Measurements from ENCODE around the gene SAE1.

SAE1 gene

DNA sequence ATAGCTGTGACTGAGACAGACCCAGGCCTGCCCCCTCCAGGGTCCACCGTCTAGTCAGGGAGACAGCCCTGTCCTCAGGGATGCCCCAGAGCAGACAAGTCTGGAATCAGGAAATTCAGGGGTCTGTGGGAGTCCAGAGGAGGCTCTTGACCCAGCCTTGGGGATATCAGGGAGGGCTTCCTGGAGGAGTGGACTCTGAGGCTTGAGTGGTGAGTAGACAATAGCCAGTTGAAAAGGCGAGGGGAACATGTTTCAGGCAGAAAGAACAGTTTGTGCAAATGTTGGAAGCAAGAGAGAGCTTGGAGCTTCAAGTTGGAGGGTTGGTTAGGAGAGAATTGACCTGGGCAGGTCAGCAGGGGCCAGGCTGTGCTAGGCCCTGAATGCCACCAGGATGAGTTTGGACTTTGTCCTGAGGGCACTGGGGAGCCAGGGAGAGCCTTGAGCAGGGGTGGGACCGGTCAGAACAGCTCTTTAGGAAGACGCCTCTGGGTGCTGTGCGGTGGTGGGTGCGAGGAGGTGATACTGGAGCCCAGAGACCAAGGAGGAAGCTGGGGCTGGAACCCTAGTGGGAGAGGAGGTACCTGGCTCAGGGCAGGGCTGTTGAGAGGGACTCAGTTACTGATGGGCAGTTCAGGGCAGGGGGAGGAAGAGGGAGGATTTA is 128.4 kb downstream of the SAE1 start:
- no peak for DNase-seq (ENCODE audit: low spot score)
- TF ChIP-seq, protein P1, sequence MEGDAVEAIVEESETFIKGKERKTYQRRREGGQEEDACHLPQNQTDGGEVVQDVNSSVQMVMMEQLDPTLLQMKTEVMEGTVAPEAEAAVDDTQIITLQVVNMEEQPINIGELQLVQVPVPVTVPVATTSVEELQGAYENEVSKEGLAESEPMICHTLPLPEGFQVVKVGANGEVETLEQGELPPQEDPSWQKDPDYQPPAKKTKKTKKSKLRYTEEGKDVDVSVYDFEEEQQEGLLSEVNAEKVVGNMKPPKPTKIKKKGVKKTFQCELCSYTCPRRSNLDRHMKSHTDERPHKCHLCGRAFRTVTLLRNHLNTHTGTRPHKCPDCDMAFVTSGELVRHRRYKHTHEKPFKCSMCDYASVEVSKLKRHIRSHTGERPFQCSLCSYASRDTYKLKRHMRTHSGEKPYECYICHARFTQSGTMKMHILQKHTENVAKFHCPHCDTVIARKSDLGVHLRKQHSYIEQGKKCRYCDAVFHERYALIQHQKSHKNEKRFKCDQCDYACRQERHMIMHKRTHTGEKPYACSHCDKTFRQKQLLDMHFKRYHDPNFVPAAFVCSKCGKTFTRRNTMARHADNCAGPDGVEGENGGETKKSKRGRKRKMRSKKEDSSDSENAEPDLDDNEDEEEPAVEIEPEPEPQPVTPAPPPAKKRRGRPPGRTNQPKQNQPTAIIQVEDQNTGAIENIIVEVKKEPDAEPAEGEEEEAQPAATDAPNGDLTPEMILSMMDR (IDR thresholded peaks at IDR 0.05; ENCODE audit: borderline replicate concordance, control extremely low read depth, extremely low read depth, insufficient read depth, missing control alignments), result no peak
- in situ Hi-C loops (cut with MboI; ENCODE audit: low sequenced_read_pairs, unreplicated experiment), result no loop called here
